Kidney (tissue), 14 donors: ENCODE results near the gene TNFRSF18. TPM values are rescaled to one million over a fixed set of nuclear protein-coding genes. Genes with fewer than 3 reads are reported as not detected.
"Not testable (repeated sequence)": the region's sequence is repeated elsewhere in the genome, so short reads cannot be mapped to it uniquely, and the experiment has no call there.

Source experiments
- DNase-seq, 5 donors: peaks; one replicate each; pipeline ENCODE4 v3.0.0-alpha.2; 2013 to 2020
- FAIRE-seq: peaks from 2 replicates; lab custom pipeline; 2012; peaks lifted over from hg19 to GRCh38; lab: Jason Lieb, UNC
- H3K27ac ChIP-seq, 2 donors: one replicate each; pipeline ENCODE4 v1.7.0; 2013; ENCODE audit warnings: low read depth in 2 of 2, low read length in 2 of 2, inconsistent platforms in 1 of 2
- H3K27me3 ChIP-seq: one replicate; pipeline ENCODE4 v1.7.1; 2013; ENCODE audit warnings: low read length, inconsistent platforms; ENCODE audit not compliant: control insufficient read depth, insufficient read depth
- H3K36me3 ChIP-seq, 3 donors: one replicate each; pipeline versions ENCODE4 v1.7.0 to v1.7.1; 2013; ENCODE audit warnings: low read length in 3 of 3, control low read depth in 1 of 3, inconsistent platforms in 1 of 3; ENCODE audit not compliant: insufficient read depth in 3 of 3, control insufficient read depth in 2 of 3
- H3K4me1 ChIP-seq, 3 donors: one replicate each; pipeline versions ENCODE4 v1.7.0 to v1.7.1; 2013; ENCODE audit warnings: low read length in 3 of 3, inconsistent platforms in 1 of 3, low read depth in 1 of 3; ENCODE audit not compliant: control insufficient read depth in 2 of 3, insufficient read depth in 2 of 3
- H3K4me3 ChIP-seq, 3 donors: one replicate each; pipeline versions ENCODE4 v1.7.0 to v1.8.1; 2013; ENCODE audit warnings: low read length in 3 of 3, control low read depth in 1 of 3, inconsistent platforms in 1 of 3
- H3K9ac ChIP-seq, 3 donors: one replicate each; pipeline versions ENCODE4 v1.7.0 to v1.7.1; 2013; ENCODE audit warnings: low read length in 3 of 3, control low read depth in 1 of 3, inconsistent platforms in 1 of 3
- H3K9me3 ChIP-seq, 3 donors: one replicate each; pipeline versions ENCODE4 v1.7.0 to v1.7.1; 2013; ENCODE audit warnings: low read length in 3 of 3, control low read depth in 1 of 3, inconsistent platforms in 1 of 3; ENCODE audit not compliant: control insufficient read depth in 2 of 3, insufficient read depth in 1 of 3
- CTCF ChIP-seq: IDR thresholded peaks from 3 replicates; pipeline ENCODE4 v1.5.1; 2012; ENCODE audit warnings: mild to moderate bottlenecking, moderate library complexity, borderline replicate concordance; ENCODE audit not compliant: insufficient read depth; ENCODE audit errors: extremely low read depth
- intact Hi-C: fragments of 100-400 bp; cut with DNase I; formaldehyde crosslinking; loops from one replicate; pipeline ENCODE4 v1.11.1; 2022
- polyA plus RNA-seq: library from polyadenylated mRNA; stranded (reverse); fragments of 350-450 nt; fragmentation: Illumina TruSeq; extraction: RNeasy Lipid Tissue Mini Kit (QIAGEN cat#74804); gene quantifications from one replicate; pipeline ENCODE4 v1.2.3, GENCODE V29; 2014; ENCODE audit warnings: low read depth, low replicate concordance; ENCODE audit not compliant: insufficient read depth
- total RNA-seq: library from RNA; stranded (reverse); fragmentation: NEBNext Ultra II Directional; extraction: Animal tissue kit (Norgen Biotek cat#: 25700); gene quantifications from one replicate; pipeline ENCODE4 v1.2.1, GENCODE V29; 2021
- donor health status: control.
- donor health status: control.
- donor health status: control.
- donor health status: control.
- donor health status: control.
- donor health status: DM: yes; HTN: yes; CAD: no.
- donor health status: Normal renal cell carcinoma (clear cell type).

TNFRSF18 gene
- total and polyA plus RNA-seq, 2 donors from 2014 or later: 8.1 TPM; not detected in 1

GRCh38 chr1:1197551-1198422 lies 8.6 kb downstream of the TNFRSF18 start:
- Histone ChIP-seq H3K27me3 (no peaks in the 10 kb centered on the region), H3K36me3 (no peaks in the 10 kb centered on the region), H3K27ac (no peak overlapping the region), H3K4me1 (no peaks in the 10 kb centered on the region), H3K4me3 (no peak overlapping the region), H3K9ac (no peak overlapping the region), H3K9me3 (no peaks in the 10 kb centered on the region)
- intact Hi-C loops: no loop called here
- no peak for TF ChIP-seq CTCF
- DNase-seq: peak in 2 of 5 donors; percentile 40 to 75
- no peak for FAIRE-seq

- no peaks in the 10 kb centered on the region for H3K36me3 ChIP-seq
- intact Hi-C loops: no loop called here
- FAIRE-seq (no peak), DNase-seq (peak in 1 of 5 donors; percentile 37)
- no peaks in the 10 kb centered on the region for H3K27me3 ChIP-seq
- H3K4me1 ChIP-seq: no peaks in the 10 kb centered on the region
- no peak overlapping the region for H3K9ac ChIP-seq
- H3K4me3 ChIP-seq: no peak overlapping the region
- H3K9me3 ChIP-seq: no peaks in the 10 kb centered on the region
- no peak overlapping the region for H3K27ac ChIP-seq
- no peak for TF ChIP-seq CTCF
These were observed 9.2 kb downstream of the TNFRSF18 start for GRCh38 chr1:1197188-1197500.

GRCh38 chr1:1196431-1197187 lies 9.8 kb downstream of the TNFRSF18 start:
- Histone ChIP-seq H3K27me3 (no peaks in the 10 kb centered on the region), H3K4me3 (no peak overlapping the region), H3K27ac (no peak overlapping the region), H3K36me3 (no peaks in the 10 kb centered on the region), H3K9me3 (no peaks in the 10 kb centered on the region), H3K4me1 (no peaks in the 10 kb centered on the region), H3K9ac (no peak overlapping the region)
- DNase-seq (peak in 2 of 5 donors; percentile 32 to 57), FAIRE-seq (no peak)
- intact Hi-C loops: no loop called here
- no peak for TF ChIP-seq CTCF

GRCh38 chr1:1195726-1196125 lies 10.7 kb downstream of the TNFRSF18 start:
- not testable (repeated sequence) for FAIRE-seq

More at GRCh38 chr1:1195726-1196125, 10.7 kb downstream of the TNFRSF18 start:
- H3K9ac ChIP-seq, H3K27ac ChIP-seq, H3K4me1 ChIP-seq, H3K27me3 ChIP-seq, H3K9me3 ChIP-seq, H3K36me3 ChIP-seq, H3K4me3 ChIP-seq, intact Hi-C loops: not testable (repeated sequence)
- DNase-seq: peak in 1 of 5 donors; percentile 13
